K562 (cell line): Measurements from ENCODE around the gene AIPL1. TPM values are rescaled to one million over a fixed set of nuclear protein-coding genes. Genes with fewer than 3 reads are reported as not detected.

Experiments used
- ATAC-seq: fragments of 200-7000 bp; cut with Tn5 transposase; 3 replicates; pipeline ENCODE4 v1.9.1; 2020; ENCODE audit warnings: moderate library complexity
- BruUV-seq: library from RNA; stranded (reverse); fragments of 400-500 nt; replicated peaks from 2 replicates; lab custom pipeline; 2021; lab: Mats Ljungman, UMichigan
- CTCF ChIA-PET: fragments of 300-600 bp; formaldehyde crosslinking; extraction: SDS; loops from one replicate; lab custom pipeline; 2021; ENCODE audit warnings: low intra/inter-chr PET ratio; lab: Yijun Ruan, JAX
- POLR2A ChIA-PET: fragments of 300-600, 350-650 bp; sonication (Branson Sonifier 250); formaldehyde crosslinking; extraction: SDS; loops from one replicate; lab custom pipeline; 2021; ENCODE audit warnings: antibody characterized with exemption, inconsistent platforms; lab: Yijun Ruan, JAX
- DNase-seq, 4 experiments: peaks; one replicate each; pipeline versions ENCODE4 v3.0.0 to v3.0.0-alpha.2; 2011 to 2018; ENCODE audit warnings: low spot score in 3 of 4, mixed read lengths in 3 of 4; ENCODE audit errors: extremely low read depth in 1 of 4
- FAIRE-seq: peaks from 2 replicates; lab custom pipeline; 2011; peaks lifted over from hg19 to GRCh38; lab: Jason Lieb, UNC
- H2AFZ ChIP-seq: 2 replicates; pipeline ENCODE4 v1.6.0; 2011; ENCODE audit warnings: low read depth, low read length, control low read depth, inconsistent platforms
- H3K27ac ChIP-seq: fragments of 200-600 bp; 3 replicates; pipeline ENCODE4 v1.8.0; 2011; ENCODE audit warnings: low read depth, mild to moderate bottlenecking, control low read depth, inconsistent platforms, low read length, moderate library complexity, mixed read lengths; ENCODE audit errors: extremely low read depth
- H3K27me3 ChIP-seq, 2 experiments: fragments of 300-600 bp in 1 of 2; 2 replicates in 1 of 2; 3 replicates in 1 of 2; pipeline versions ENCODE4 v1.6.0 to v1.8.0; 2011; ENCODE audit warnings: inconsistent platforms in 2 of 2, low read length in 2 of 2, mild to moderate bottlenecking in 1 of 2, mixed read lengths in 1 of 2, moderate library complexity in 1 of 2; ENCODE audit not compliant: control insufficient read depth in 2 of 2, insufficient read depth in 2 of 2
- H3K36me3 ChIP-seq: fragments of 300-600 bp; 3 replicates; pipeline ENCODE4 v1.8.0; 2011; ENCODE audit warnings: mild to moderate bottlenecking, low read length, inconsistent platforms; ENCODE audit not compliant: control insufficient read depth, insufficient read depth
- H3K4me1 ChIP-seq, 2 experiments: fragments of 200-600 bp in 1 of 2; replicated peaks in 1 of 2; 2 replicates in 1 of 2; 3 replicates in 1 of 2; pipeline versions ENCODE4 v1.5.1 to v1.8.0; 2011; ENCODE audit warnings: inconsistent platforms in 2 of 2, low read length in 2 of 2, mild to moderate bottlenecking in 1 of 2, mixed read lengths in 1 of 2, moderate library complexity in 1 of 2; ENCODE audit not compliant: control insufficient read depth in 2 of 2, insufficient read depth in 2 of 2
- H3K4me2 ChIP-seq: 2 replicates; pipeline ENCODE4 v1.6.1; 2011; ENCODE audit warnings: low read length, control low read depth, inconsistent platforms, mixed read lengths; ENCODE audit not compliant: insufficient read depth
- H3K4me3 ChIP-seq: fragments of 200-600 bp; sonication (generic), shearing (Covaris generic); 2 replicates; pipeline ENCODE4 v1.5.1; 2016; ENCODE audit warnings: control low read depth, inconsistent platforms
- H3K79me2 ChIP-seq: fragments of 200-600 bp; 3 replicates; pipeline ENCODE4 v1.8.0; 2011; ENCODE audit warnings: low read length, inconsistent platforms; ENCODE audit not compliant: control insufficient read depth, insufficient read depth
- H3K9ac ChIP-seq, 2 experiments: 2 replicates each; pipeline versions ENCODE4 v1.6.0 to v1.6.1; 2011; ENCODE audit warnings: low read depth in 2 of 2, low read length in 2 of 2, control low read depth in 1 of 2, inconsistent platforms in 1 of 2, mild to moderate bottlenecking in 1 of 2, mixed read lengths in 1 of 2; ENCODE audit not compliant: insufficient read depth in 1 of 2
- H3K9me1 ChIP-seq: one replicate; pipeline ENCODE4 v1.6.0; 2011; ENCODE audit warnings: inconsistent platforms, mild to moderate bottlenecking, low read length, moderate library complexity; ENCODE audit not compliant: control insufficient read depth, insufficient read depth
- H3K9me3 ChIP-seq: replicated peaks from 2 replicates; pipeline ENCODE4 v1.5.1; 2011; ENCODE audit warnings: low read depth, low read length, inconsistent platforms; ENCODE audit not compliant: control insufficient read depth, insufficient read depth
- H4K20me1 ChIP-seq: replicated peaks from 2 replicates; pipeline ENCODE4 v1.6.1; 2011; ENCODE audit warnings: low read length, inconsistent platforms, mixed read lengths; ENCODE audit not compliant: control insufficient read depth, insufficient read depth
- BCOR ChIP-seq: fragments of 450-650 bp; IDR thresholded peaks from 2 replicates; pipeline ENCODE4 v1.6.1; 2016
- CREM ChIP-seq: IDR thresholded peaks from 2 replicates; pipeline ENCODE4 v1.6.1; 2014; ENCODE audit warnings: antibody characterized with exemption, low read depth
- CXXC5 ChIP-seq: fragments of 250-450 bp; sonication (Bioruptor Pico); IDR thresholded peaks from 2 replicates; pipeline ENCODE4 v1.8.0; 2022; ENCODE audit warnings: inconsistent platforms, mild to moderate bottlenecking, moderate library complexity
- ESRRB ChIP-seq: fragments of 250-450 bp; sonication (Bioruptor Pico); IDR thresholded peaks from 2 replicates; pipeline ENCODE4 v1.5.0; 2020; ENCODE audit warnings: mild to moderate bottlenecking, moderate library complexity, borderline replicate concordance
- HNRNPK ChIP-seq: fragments of 200-400 bp; formaldehyde crosslinking; IDR thresholded peaks from one replicate; pipeline ENCODE4 v1.6.1; 2018; ENCODE audit warnings: mild to moderate bottlenecking, low read depth, low read length; ENCODE audit not compliant: poor library complexity, severe bottlenecking
- HNRNPL ChIP-seq: fragments of 200-400 bp; formaldehyde crosslinking; IDR thresholded peaks from 2 replicates; pipeline ENCODE4 v1.6.1; 2017; ENCODE audit warnings: low read depth, mild to moderate bottlenecking, low read length
- MTA1 ChIP-seq: fragments of 450-650 bp; IDR thresholded peaks from 2 replicates; pipeline ENCODE4 v1.6.1; 2017; ENCODE audit warnings: borderline replicate concordance
- NFIX ChIP-seq: fragments of 250-450 bp; sonication (Bioruptor Pico); IDR thresholded peaks from 2 replicates; pipeline ENCODE4 v1.4.0; 2020; ENCODE audit warnings: low read depth, mild to moderate bottlenecking, moderate library complexity
- PHB ChIP-seq: fragments of 250-450 bp; sonication (Bioruptor Pico); IDR thresholded peaks from 2 replicates; pipeline ENCODE4 v1.5.0; 2021
- RFX5 ChIP-seq: IDR thresholded peaks from 2 replicates; pipeline ENCODE4 v1.6.1; 2011; ENCODE audit warnings: low read depth, mild to moderate bottlenecking, improper control_type of control experiment, low read length
- SIN3A ChIP-seq, 2 experiments: fragments of 150-350 bp in 1 of 2; IDR thresholded peaks; 2 replicates each; pipeline ENCODE4 v1.6.1; 2011 to 2016; ENCODE audit warnings: borderline replicate concordance in 2 of 2, low read depth in 2 of 2, low read length in 2 of 2, mild to moderate bottlenecking in 2 of 2, moderate library complexity in 2 of 2; ENCODE audit not compliant: control insufficient read depth in 1 of 2
- TEAD1 ChIP-seq, 2 experiments: fragments of 450-650 bp in 1 of 2; sonication (generic) in 1 of 2; formaldehyde crosslinking; IDR thresholded peaks; 2 replicates each; pipeline versions ENCODE4 v1.4.0 to v1.8.0; 2020 to 2022; ENCODE audit warnings: mild to moderate bottlenecking in 2 of 2, missing genetic modification reagents in 1 of 2
- ZC3H11A ChIP-seq: IDR thresholded peaks from 2 replicates; pipeline ENCODE4 v1.6.1; 2012; ENCODE audit warnings: low read depth, low read length, improper control_type of control experiment
- ZNF174 ChIP-seq: fragments of 250-450 bp; sonication (Bioruptor Pico); IDR thresholded peaks from 2 replicates; pipeline ENCODE4 v1.4.0; 2020; ENCODE audit warnings: mild to moderate bottlenecking
- ZNF830 ChIP-seq: fragments of 250-450 bp; sonication (Bioruptor Pico); IDR thresholded peaks from 2 replicates; pipeline ENCODE4 v1.5.0; 2021; ENCODE audit warnings: mild to moderate bottlenecking
- WGBS: fragments of 100-300 bp; shearing (Covaris generic); methylation state at CpG from one replicate; pipeline ENCODE4 v1.1.6; 2016; ENCODE audit warnings: low coverage, mixed read lengths; ENCODE audit not compliant: insufficient coverage; ENCODE audit errors: missing lambda C conversion rate; 5-methylcytosine and 5-hydroxymethylcytosine counted together
- in situ Hi-C: fragments of 300-500 bp; cut with MboI; formaldehyde crosslinking; loops from 4 replicates; pipeline ENCODE4 v1.15.0; 2018; ENCODE audit warnings: inconsistent platforms, mixed read lengths
- intact Hi-C: fragments of 100-400 bp; cut with micrococcal nuclease; formaldehyde crosslinking; loops from 2 replicates; pipeline ENCODE4 v1.14.2; 2022
- polyA plus RNA-seq, 8 experiments: library from polyadenylated mRNA; depleted of rRNA in 4 of 8; stranded (reverse) in 5 of 8; unstranded in 3 of 8; fragments of >200 nt; fragmentation: Nextera tagmentation in 2 of 8; fragmentation: Illumina TruSeq in 1 of 8; extraction: Ambion mirVana in 2 of 8; extraction: Trizol in 1 of 8; gene quantifications; 2 replicates each; pipeline versions ENCODE4 v1.2.1 to v1.2.3, GENCODE V29; 2011 to 2014; ENCODE audit warnings: inconsistent platforms in 1 of 8, missing spikeins in 1 of 8
- total RNA-seq, 7 experiments: library from RNA; depleted of rRNA in 6 of 7; stranded (reverse); fragments of >200 nt in 6 of 7; fragmentation: Illumina TruSeq in 2 of 7; extraction: Trizol in 2 of 7; gene quantifications; 2 replicates each; pipeline versions ENCODE4 v1.2.1 to v1.2.3, GENCODE V29; 2011 to 2021; ENCODE audit warnings: low replicate concordance in 1 of 7
- TF ChIP-seq, protein P1 (sequence below): fragments of 450-650 bp; IDR thresholded peaks from 2 replicates; pipeline ENCODE4 v1.6.1; 2016; ENCODE audit warnings: antibody characterized with exemption
- TF ChIP-seq, protein P2 (sequence below): fragments of 450-650 bp; IDR thresholded peaks from 2 replicates; pipeline ENCODE4 v1.6.1; 2017; ENCODE audit warnings: antibody characterized with exemption, mild to moderate bottlenecking

AIPL1 gene
- total and polyA plus RNA-seq, 9 of the 15 experiments (the other 6 are each of a cell fraction or from before 2014, with no cell fraction given): not detected

DNA sequence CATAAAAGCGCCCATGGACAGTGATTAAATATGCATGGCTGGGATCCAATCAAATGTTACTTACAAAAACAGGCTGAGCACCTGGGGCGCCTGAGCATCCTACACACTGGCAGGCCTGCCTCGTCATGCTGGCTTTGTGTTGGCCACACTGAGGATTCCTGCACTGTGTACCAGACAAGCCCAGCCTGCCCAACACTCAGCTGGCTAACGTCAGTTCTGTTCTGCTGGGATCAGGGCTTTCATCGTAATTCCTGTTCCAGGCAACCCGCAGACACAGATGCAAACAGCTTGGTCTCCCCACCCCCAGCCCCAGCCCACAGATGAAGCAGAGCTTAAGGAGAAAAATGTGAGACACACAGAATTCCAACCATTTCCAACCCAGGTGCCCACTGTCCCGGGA is 40.0 kb upstream of the AIPL1 start (continued):
- TF ChIP-seq, protein P1, sequence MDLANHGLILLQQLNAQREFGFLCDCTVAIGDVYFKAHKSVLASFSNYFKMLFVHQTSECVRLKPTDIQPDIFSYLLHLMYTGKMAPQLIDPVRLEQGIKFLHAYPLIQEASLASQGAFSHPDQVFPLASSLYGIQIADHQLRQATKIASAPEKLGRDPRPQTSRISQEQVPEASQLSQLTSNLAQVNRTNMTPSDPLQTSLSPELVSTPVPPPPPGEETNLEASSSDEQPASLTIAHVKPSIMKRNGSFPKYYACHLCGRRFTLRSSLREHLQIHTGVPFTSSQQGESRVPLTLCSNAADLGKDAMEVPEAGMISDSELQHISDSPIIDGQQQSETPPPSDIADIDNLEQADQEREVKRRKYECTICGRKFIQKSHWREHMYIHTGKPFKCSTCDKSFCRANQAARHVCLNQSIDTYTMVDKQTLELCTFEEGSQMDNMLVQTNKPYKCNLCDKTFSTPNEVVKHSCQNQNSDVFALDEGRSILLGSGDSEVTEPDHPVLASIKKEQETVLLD: no peak
- TF ChIP-seq, protein P2, sequence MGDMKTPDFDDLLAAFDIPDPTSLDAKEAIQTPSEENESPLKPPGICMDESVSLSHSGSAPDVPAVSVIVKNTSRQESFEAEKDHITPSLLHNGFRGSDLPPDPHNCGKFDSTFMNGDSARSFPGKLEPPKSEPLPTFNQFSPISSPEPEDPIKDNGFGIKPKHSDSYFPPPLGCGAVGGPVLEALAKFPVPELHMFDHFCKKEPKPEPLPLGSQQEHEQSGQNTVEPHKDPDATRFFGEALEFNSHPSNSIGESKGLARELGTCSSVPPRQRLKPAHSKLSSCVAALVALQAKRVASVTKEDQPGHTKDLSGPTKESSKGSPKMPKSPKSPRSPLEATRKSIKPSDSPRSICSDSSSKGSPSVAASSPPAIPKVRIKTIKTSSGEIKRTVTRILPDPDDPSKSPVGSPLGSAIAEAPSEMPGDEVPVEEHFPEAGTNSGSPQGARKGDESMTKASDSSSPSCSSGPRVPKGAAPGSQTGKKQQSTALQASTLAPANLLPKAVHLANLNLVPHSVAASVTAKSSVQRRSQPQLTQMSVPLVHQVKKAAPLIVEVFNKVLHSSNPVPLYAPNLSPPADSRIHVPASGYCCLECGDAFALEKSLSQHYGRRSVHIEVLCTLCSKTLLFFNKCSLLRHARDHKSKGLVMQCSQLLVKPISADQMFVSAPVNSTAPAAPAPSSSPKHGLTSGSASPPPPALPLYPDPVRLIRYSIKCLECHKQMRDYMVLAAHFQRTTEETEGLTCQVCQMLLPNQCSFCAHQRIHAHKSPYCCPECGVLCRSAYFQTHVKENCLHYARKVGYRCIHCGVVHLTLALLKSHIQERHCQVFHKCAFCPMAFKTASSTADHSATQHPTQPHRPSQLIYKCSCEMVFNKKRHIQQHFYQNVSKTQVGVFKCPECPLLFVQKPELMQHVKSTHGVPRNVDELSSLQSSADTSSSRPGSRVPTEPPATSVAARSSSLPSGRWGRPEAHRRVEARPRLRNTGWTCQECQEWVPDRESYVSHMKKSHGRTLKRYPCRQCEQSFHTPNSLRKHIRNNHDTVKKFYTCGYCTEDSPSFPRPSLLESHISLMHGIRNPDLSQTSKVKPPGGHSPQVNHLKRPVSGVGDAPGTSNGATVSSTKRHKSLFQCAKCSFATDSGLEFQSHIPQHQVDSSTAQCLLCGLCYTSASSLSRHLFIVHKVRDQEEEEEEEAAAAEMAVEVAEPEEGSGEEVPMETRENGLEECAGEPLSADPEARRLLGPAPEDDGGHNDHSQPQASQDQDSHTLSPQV: no peak
- TF ChIP-seq CREM (no peak), MTA1 (no peak)

DNA sequence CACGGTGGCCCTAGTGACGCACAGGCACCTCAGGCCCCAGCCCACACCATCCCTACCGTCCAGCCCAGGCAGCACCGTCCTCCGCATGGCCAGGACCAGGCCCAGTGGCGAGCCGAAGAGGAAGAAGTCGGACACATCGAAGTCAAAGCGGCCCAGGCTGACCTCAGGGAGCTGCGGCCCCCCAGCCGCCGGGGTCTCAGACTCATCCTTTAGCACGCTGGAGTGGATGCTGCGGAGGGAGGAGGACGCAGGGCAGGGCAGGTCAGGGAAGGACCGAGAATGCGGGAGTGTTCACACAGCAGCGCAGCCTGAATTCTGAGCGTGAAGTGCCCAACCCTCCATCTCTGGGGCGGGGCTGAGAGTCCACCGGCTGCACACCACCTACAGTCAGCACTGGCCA is 39.5 kb upstream of the AIPL1 start:
- no peaks in the 10 kb centered on the region for H3K79me2 ChIP-seq
- CTCF ChIA-PET: no interaction called here
- H3K4me2 ChIP-seq: no peak overlapping the region
- no peaks in the 10 kb centered on the region for H3K9me3 ChIP-seq
- H3K4me1 ChIP-seq: peaks cover 8 to 10% of the 10 kb centered on the region in 2 experiments; a peak in 4 of 5 replicates
- 0 out of 2 replicates have a peak, but pooled peaks cover 7% of the 10 kb centered on the region for H4K20me1 ChIP-seq
- DNase-seq (no peak), FAIRE-seq (no peak), ATAC-seq (no peak)
- H3K4me3 ChIP-seq: no peak overlapping the region
- H3K27me3 ChIP-seq: no peaks in the 10 kb centered on the region
- H3K9ac ChIP-seq: no peak overlapping the region
- 38% methylated on average over 11 of the region's 22 CpGs for WGBS
- H2AFZ ChIP-seq: no peak overlapping the region
- in situ Hi-C loops: loop anchor here (5.0 kb wide), 1 partner anchor 38 kb away; no protein-coding TSS in a partner anchor
- POLR2A ChIA-PET: no interaction called here
- no TSS peak for BruUV-seq
- H3K36me3 ChIP-seq: no peaks in the 10 kb centered on the region
- no peak overlapping the region for H3K27ac ChIP-seq
- H3K9me1 ChIP-seq: no peaks in the 10 kb centered on the region
- TF ChIP-seq PHB: no peak
- TF ChIP-seq HNRNPL: no peak
- no peak for TF ChIP-seq BCOR
- no peak for TF ChIP-seq RFX5
- no peak for TF ChIP-seq ESRRB
- TF ChIP-seq ZC3H11A: no peak
- TF ChIP-seq ZNF830 (CRISPR knock-in tag): no peak
- no peak for TF ChIP-seq SIN3A (IDR thresholded peaks at IDR 0.05; ENCODE audit: borderline replicate concordance in 2 of 2, control insufficient read depth in 1 of 2, low read depth in 2 of 2, low read length in 2 of 2)
- TF ChIP-seq CXXC5: no peak
- TF ChIP-seq NFIX (CRISPR knock-in tag): no peak
- TF ChIP-seq ZNF174 (CRISPR knock-in tag): no peak
- TF ChIP-seq HNRNPK: no peak
- TF ChIP-seq TEAD1 (CRISPR knock-in tag; IDR thresholded peaks at IDR 0.05): no peak
- TF ChIP-seq, all 486 proteins: peak for 0
- intact Hi-C loops: no loop called here
